SK-N-MC (cell line): Measurements from ENCODE around the gene POLR3A.

Experiments
- EZH2 ChIP-seq: fragments of 200-600 bp; sonication (generic); IDR thresholded peaks from one replicate; pipeline ENCODE4 v1.6.1; 2017; ENCODE audit warnings: antibody characterized with exemption
- FOXP2 ChIP-seq: optimal IDR thresholded peaks from 2 replicates; pipeline ENCODE3; 2011; ENCODE audit warnings: mild to moderate bottlenecking, moderate library complexity; ENCODE audit not compliant: insufficient read depth; ENCODE audit errors: extremely low read length, control extremely low read depth
- POLR2AphosphoS5 ChIP-seq: IDR thresholded peaks from 2 replicates; pipeline ENCODE4 v1.6.1; 2012; ENCODE audit warnings: mild to moderate bottlenecking, low read depth, low read length, borderline replicate concordance

DNA sequence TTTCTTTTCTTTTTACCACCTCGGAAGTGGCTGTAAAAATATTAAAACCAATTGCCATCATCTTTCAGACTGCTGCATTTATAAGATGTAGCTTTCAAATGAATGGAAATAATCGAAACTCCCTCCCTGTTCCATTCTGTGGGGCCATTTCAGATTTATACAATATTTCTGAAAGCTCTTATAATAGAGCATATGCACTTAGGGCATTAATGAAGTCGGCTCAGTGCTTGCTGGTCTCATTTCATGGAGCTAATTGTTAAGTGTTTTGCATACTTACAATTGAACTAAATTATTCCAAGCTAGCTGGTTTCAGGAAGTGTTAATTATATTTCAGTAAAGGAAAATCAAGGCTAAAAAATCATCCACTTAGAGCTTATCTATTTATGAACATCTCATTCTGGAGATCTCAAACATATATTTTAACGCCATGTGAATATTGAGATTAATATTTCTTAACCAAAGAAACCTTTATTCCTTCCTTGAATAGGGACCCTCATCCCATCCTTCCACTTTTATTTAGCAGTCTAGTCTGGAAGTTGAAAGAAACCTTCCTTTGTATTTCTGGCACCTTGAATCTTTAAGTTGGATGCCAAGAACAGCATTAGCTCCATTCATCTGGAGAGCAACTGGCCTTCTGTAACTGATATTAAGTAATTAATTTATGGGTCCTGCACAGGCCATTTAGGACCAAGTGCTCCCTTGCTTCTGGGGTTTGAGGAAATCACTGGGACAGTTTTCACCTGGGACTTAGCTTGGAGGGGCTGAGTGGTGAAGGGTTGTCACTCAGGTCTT, 49.4 kb upstream of the POLR3A start:
- TF ChIP-seq POLR2AphosphoS5 (no peak), EZH2 (no peak), FOXP2 (no peak)
